Muscle layer of duodenum (tissue), 2 donors: ENCODE data around the gene GAK.
"Not testable (repeated sequence)": the region's sequence is repeated elsewhere in the genome, so short reads cannot be mapped to it uniquely, and the experiment has no call there.

Experiments used
- H3K27ac ChIP-seq: one replicate; pipeline ENCODE4 v1.7.0; 2013; ENCODE audit warnings: mild to moderate bottlenecking, low read length
- H3K27me3 ChIP-seq: one replicate; pipeline ENCODE4 v1.7.0; 2013; ENCODE audit warnings: low read depth, mild to moderate bottlenecking, control low read depth, low read length
- H3K36me3 ChIP-seq, 2 donors: one replicate each; pipeline ENCODE4 v1.7.0; 2013; ENCODE audit warnings: low read length in 2 of 2, control low read depth in 1 of 2, mild to moderate bottlenecking in 1 of 2; ENCODE audit not compliant: insufficient read depth in 2 of 2, control insufficient read depth in 1 of 2
- H3K4me1 ChIP-seq, 2 donors: one replicate each; pipeline ENCODE4 v1.7.0; 2013; ENCODE audit warnings: low read length in 2 of 2, mild to moderate bottlenecking in 2 of 2, control low read depth in 1 of 2, moderate library complexity in 1 of 2; ENCODE audit not compliant: insufficient read depth in 2 of 2, control insufficient read depth in 1 of 2
- H3K4me3 ChIP-seq, 2 donors: one replicate each; pipeline ENCODE4 v1.7.0; 2013; ENCODE audit warnings: low read length in 2 of 2, low read depth in 1 of 2, mild to moderate bottlenecking in 1 of 2
- H3K9me3 ChIP-seq, 2 donors: one replicate each; pipeline ENCODE4 v1.7.0; 2013; ENCODE audit warnings: low read length in 2 of 2, control low read depth in 1 of 2, mild to moderate bottlenecking in 1 of 2; ENCODE audit not compliant: control insufficient read depth in 1 of 2
- donor health status: healthy.

The GAK gene

DNA sequence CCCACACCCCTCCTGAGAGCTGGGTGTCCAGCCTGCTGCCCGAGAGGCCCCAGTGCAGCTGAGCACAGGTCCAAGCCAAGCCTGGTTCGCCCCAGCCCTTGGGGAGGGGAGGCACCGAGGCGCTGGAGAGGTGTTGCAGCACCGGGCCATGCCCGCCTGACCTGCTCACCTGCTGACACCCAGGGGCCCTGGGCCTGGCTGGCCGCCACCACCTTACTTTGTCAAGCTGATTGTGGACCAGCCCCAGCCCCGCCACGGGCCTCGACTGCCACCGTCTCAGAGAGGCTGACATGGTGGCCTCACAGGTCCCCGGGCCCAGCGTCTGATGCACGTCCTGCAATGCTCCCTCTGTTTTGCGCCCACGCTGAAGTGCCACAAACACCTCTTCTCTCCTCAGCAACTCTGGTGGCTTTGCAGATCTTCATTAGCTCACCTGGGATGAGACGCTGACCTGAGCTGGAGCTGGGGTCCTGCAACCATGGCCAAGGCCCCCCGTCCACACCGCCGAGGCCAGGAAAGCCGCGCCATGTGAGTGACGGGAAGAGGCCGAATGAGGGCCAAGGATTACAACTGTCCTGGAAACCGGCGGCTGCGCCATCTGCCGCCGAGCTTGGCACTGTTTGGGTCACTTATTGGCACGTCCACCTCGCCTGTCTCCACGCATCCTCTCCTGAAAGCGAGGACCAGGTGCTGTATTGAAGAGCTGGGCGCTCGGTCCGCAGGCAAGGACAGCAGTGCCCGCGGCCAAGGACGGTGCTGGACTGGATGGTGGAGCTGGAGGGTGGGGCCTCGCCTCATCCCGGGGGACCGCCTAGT is 113.8 kb downstream of the GAK start:
- peaks cover 0 to 12% of the 10 kb centered on the region in 2 donors for H3K4me1 ChIP-seq
- H3K27me3 ChIP-seq, result peaks cover 6% of the 10 kb centered on the region
- H3K4me3 ChIP-seq, result no peak overlapping the region
- peaks cover 0 to 2% of the 10 kb centered on the region in 2 donors for H3K9me3 ChIP-seq
- H3K36me3 ChIP-seq, result no peaks in the 10 kb centered on the region
- no peak overlapping the region for H3K27ac ChIP-seq

DNA sequence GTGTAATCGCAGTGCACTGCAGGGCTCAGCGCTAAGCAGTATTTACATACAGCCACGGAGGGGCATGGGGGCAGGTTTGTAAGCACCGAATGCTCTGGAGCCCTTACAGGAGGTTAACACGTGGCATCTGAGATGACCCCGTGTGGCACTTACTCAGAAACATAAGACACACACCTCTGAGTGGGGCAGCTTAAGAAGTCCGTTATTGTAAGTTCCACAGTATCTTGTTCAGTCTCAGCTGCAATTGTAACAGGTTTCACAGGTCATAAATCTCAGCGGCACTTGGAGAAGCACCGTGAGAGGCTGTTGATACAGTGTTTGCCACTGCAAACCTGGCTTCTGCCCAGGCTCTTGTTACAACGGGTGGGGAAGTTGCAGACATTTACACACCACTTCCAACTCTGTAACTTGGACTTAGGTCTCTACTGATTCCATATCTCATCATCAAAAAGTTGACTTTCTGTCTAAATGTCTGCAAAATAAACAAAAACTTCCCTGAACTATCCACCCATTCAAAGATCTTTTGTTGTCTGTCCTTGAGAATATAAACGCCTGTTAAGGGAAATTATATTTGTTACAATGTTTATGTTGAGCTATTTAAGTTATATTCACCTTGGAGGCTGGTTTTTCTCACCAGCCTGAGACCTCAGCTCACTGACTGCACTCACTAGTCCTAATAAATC is 116.5 kb downstream of the GAK start:
- Histone ChIP-seq H3K9me3 (peaks cover 0 to 2% of the 10 kb centered on the region in 2 donors), H3K27ac (no peak overlapping the region), H3K4me3 (no peak overlapping the region), H3K27me3 (no peaks in the 10 kb centered on the region), H3K36me3 (no peaks in the 10 kb centered on the region), H3K4me1 (peaks cover 0 to 12% of the 10 kb centered on the region in 2 donors)

DNA sequence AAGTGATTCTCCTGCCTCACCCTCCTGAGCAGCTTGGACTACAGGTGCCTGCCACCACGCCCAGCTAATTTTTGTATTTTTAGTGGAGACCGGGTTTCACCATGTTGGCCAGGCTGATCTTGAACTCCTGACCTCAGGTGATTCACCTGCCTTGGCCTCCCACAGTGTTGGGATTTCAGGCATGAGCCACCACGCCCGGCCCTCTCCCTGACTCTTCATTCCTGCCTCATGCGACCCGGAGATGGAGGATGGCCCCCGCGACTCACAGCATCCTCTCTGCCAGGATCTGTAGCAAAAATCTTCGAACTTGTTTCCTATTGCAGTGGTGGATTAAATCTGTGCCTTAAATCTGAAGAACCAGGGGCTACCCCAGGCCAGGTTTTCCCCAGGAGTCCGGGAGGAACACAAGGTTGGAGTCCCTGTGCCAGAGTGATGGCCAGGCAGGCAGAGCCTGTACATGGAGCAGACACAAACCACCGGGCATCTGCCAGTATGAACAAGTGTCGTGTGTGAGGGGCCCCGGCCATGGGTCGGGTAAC is 117.7 kb downstream of the GAK start:
- H3K4me3 ChIP-seq, result no peak overlapping the region
- H3K27ac ChIP-seq, result no peak overlapping the region
- H3K36me3 ChIP-seq, result no peaks in the 10 kb centered on the region
- no peaks in the 10 kb centered on the region for H3K9me3 ChIP-seq
- peaks cover 0 to 12% of the 10 kb centered on the region in 2 donors for H3K4me1 ChIP-seq
- H3K27me3 ChIP-seq, result no peaks in the 10 kb centered on the region

DNA sequence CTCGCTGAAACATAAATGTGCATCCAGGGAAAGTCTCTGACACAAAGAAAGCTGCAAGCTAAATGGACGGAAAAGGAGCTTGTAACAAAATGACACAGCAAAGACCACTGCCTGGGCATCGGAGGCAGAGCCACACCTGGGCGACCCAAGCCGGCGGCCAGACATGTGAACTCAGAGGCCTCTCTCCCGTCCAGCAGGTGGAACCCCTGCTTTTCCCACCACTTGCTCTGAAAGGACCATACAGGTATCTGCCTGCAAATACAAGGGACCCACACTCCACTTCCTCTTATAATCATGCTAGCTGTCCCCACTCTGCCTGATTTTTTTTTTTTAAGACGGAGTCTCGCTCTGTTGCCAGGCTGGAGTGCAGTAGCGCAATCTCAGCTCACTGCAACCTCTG is 118.2 kb downstream of the GAK start:
- H3K36me3 ChIP-seq, result no peaks in the 10 kb centered on the region
- H3K27ac ChIP-seq, result no peak overlapping the region
- H3K4me3 ChIP-seq, result no peak overlapping the region
- H3K4me1 ChIP-seq, result peaks cover 0 to 12% of the 10 kb centered on the region in 2 donors
- H3K27me3 ChIP-seq, result no peaks in the 10 kb centered on the region
- H3K9me3 ChIP-seq, result no peaks in the 10 kb centered on the region

DNA sequence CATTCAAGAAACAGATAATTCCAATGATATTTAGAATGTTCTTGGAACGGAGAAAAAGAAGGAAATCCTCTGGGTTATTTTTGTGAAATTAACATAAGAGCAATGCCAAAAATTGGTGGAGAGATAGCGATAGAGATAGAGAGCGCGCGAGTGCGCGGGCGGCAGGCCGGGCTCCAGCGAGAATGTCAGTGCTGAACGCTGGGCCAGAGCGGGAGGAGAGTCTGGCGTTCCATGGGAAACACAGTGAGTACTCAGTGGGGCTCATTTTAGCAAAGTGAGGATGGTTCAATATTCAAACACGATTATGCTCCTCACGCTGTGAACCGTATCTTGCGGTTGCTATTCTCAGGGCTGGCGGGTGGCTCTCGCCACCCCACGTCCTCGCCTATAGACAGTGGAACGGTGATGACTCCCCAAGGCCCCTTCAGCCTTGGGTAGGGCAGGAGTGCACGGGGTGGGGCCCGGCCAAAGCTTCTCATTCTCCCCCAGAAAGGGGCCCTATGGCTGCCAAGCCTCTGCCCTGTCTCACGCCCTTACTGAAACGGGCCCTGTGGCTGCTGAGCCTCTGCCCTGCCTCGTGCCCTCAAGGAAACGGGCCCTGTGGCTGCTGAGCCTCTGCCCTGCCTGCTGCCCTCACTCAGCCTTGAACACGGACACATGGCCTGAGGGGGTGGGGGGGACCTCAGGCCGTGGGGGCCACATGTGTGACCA is 123.1 kb downstream of the GAK start:
- H3K9me3 ChIP-seq, result no peaks in the 10 kb centered on the region

DNA sequence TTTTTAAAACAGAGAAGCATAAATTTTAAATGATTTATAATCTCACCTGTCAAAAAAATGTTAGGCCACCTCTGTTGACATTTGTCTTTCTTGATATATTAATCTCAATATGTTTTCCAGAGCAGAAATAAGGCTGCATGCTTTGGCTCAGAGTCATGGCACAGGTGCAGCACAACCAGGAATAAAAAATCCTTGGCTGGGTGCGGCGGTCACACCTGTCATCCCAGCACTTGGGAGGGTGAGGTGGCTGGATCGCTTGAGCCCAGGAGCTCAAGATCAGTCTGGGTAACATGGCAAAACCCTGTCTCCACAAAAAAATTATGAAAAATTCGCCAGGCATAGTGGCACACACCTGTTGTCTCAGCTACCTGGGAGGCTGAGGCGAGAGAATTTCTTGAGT is 124.3 kb downstream of the GAK start:
- Histone ChIP-seq H3K9me3 (no peaks in the 10 kb centered on the region), H3K36me3 (no peaks in the 10 kb centered on the region), H3K27ac (no peak overlapping the region), H3K27me3 (no peaks in the 10 kb centered on the region), H3K4me3 (no peak overlapping the region), H3K4me1 (no peaks in the 10 kb centered on the region)

More for the DNA sequence above, 123.1 kb downstream of the GAK start:
- Histone ChIP-seq H3K4me3 (no peak overlapping the region), H3K27ac (no peak overlapping the region), H3K4me1 (no peaks in the 10 kb centered on the region), H3K36me3 (no peaks in the 10 kb centered on the region), H3K27me3 (no peaks in the 10 kb centered on the region)

DNA sequence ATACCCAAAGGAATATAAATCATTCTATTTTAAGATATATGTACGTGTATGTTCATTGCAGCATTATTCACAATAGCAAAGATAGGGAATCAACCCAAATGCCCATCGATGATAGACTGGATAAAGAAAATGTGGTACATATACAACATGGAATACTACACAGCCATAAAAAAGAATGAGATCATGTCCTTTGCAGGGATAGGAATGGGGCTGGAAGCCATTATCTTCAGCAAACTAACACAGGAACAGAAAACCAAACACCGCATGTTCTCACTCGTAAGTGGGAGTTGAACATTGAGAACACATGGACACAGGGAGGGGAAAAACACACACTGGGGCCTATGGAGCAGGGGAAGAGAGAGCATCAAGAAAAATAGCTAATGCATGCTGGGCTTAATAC is 125.1 kb downstream of the GAK start:
- not testable (repeated sequence) for H3K27ac ChIP-seq, H3K9me3 ChIP-seq, H3K4me3 ChIP-seq, H3K27me3 ChIP-seq, H3K4me1 ChIP-seq, H3K36me3 ChIP-seq

DNA sequence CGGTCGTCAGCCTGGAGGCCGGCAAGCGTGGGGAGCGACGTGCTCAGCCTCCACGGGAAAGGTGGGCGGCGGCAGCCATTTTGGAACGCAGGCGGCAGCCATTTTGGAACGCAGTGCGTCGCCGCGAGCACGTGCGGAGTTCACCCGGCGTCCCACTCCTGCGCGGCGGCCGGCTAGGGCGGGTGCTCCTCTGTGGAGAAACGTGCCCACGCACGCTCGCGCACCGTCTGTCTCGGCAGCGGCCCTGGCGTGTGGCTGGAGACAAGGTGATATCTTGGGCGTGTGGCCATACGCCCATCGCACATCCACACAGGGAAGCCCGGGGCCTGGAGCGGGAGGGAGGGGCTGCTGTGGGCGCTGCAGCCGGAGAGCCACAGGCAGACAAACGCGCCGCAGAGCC is 127.3 kb downstream of the GAK start:
- H3K36me3 ChIP-seq, result no peaks in the 10 kb centered on the region
- H3K27me3 ChIP-seq, result no peaks in the 10 kb centered on the region
- H3K4me3 ChIP-seq, result no peak overlapping the region
- no peak overlapping the region for H3K27ac ChIP-seq
- no peaks in the 10 kb centered on the region for H3K4me1 ChIP-seq
- peaks cover 0 to 3% of the 10 kb centered on the region in 2 donors for H3K9me3 ChIP-seq

DNA sequence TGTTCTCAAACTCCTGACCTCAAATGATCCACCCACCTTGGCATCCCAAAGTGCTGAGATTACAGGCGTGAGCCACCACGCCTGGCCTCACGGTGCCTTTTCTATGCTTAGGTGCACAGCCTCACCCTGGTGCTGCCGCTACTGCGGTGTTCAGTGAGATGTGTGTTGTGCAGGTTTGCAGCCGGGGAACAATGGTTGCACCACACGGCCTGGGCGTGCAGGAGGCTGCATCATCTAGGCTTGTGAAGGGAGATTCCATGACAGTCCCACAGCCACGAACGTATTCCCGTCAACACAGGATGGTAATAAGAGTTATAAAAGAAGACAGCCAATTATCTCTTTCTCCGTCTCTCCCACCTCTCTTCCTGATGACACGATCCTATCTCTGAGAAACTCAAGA is 128.2 kb downstream of the GAK start:
- Histone ChIP-seq H3K9me3 (peaks cover 0 to 3% of the 10 kb centered on the region in 2 donors), H3K27ac (no peak overlapping the region), H3K4me3 (no peak overlapping the region), H3K4me1 (no peaks in the 10 kb centered on the region), H3K27me3 (no peaks in the 10 kb centered on the region), H3K36me3 (no peaks in the 10 kb centered on the region)

DNA sequence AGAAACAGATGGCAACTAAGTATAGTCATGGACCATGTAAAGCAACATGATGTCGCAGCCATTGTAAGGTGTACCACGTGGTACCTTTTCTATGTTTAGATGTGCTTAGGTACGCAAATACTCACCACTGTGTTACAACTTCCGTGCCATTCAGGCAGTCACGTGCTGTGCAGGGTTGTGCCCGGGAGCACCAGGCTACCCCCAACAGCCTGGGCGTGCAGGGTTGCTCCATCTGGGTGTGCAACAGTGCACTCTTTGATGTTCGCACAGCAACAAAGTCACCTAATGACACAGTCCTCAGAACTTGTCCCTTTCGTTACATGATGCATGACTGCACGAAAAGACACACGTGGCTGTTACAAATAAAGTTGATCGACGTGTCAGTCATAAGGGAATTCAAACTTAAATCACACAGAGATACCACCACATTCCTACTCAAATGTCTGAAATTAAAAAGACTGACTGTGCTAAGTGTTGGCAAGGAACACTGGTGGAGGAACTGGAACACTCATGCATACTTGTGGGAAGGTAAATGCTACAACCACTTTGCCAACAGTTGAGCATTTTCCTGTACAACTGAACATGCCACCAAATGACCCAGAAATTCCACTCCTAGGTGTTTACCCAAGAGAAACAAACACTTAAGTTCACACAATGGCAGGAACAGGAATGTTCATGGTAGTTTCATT is 130.5 kb downstream of the GAK start:
- H3K4me1 ChIP-seq, result no peaks in the 10 kb centered on the region
- H3K36me3 ChIP-seq, result no peaks in the 10 kb centered on the region
- peaks cover 0 to 3% of the 10 kb centered on the region in 2 donors for H3K9me3 ChIP-seq
- H3K27me3 ChIP-seq, result no peaks in the 10 kb centered on the region
- no peak overlapping the region for H3K27ac ChIP-seq
- no peak overlapping the region for H3K4me3 ChIP-seq
